PC-9 (cell line): ENCODE data around the gene ZER1. TPM values are rescaled to one million over a fixed set of nuclear protein-coding genes. Genes with fewer than 3 reads are reported as not detected.

Experiments used
- BruUV-seq: library from RNA; stranded (reverse); fragments of 400-500 nt; replicated peaks from 2 replicates; lab custom pipeline; 2021; lab: Mats Ljungman, UMichigan
- CTCF ChIA-PET: fragments of 300-600 bp; sonication (Branson Sonifier 250); formaldehyde crosslinking; loops from one replicate; lab custom pipeline; 2022; ENCODE audit warnings: antibody characterized with exemption; lab: Charles Lee
- POLR2A ChIA-PET: fragments of 300-600 bp; sonication (Branson Sonifier 250); formaldehyde crosslinking; loops from one replicate; lab custom pipeline; 2022; ENCODE audit warnings: antibody characterized with exemption; ENCODE audit not compliant: unreplicated experiment; lab: Charles Lee
- DNase-seq, 2 experiments: peaks; one replicate each; pipeline versions ENCODE4 v3.0.0 to v3.0.0-alpha.2; 2015 to 2022; ENCODE audit warnings: mixed read lengths in 1 of 2
- H2AFZ ChIP-seq: fragments of 200-600 bp; sonication (generic); 2 replicates; pipeline ENCODE4 v1.8.1; 2017; ENCODE audit warnings: antibody characterized with exemption
- H3F3A ChIP-seq: fragments of 200-600 bp; sonication (generic); 2 replicates; pipeline ENCODE4 v1.8.1; 2017; ENCODE audit warnings: antibody characterized with exemption, mild to moderate bottlenecking, low read depth; ENCODE audit not compliant: insufficient read depth
- H3K27ac ChIP-seq: fragments of 200-600 bp; sonication (generic); 2 replicates; pipeline ENCODE4 v1.6.1; 2016; ENCODE audit warnings: mixed run types
- H3K27me3 ChIP-seq: fragments of 200-600 bp; sonication (generic); 2 replicates; pipeline ENCODE4 v1.6.1; 2016; ENCODE audit warnings: low read depth, mixed run types; ENCODE audit not compliant: insufficient read depth
- H3K36me3 ChIP-seq: fragments of 200-600 bp; sonication (generic); 2 replicates; pipeline ENCODE4 v1.6.1; 2016; ENCODE audit warnings: low read depth, mixed run types
- H3K4me1 ChIP-seq: fragments of 200-600 bp; sonication (generic); replicated peaks from 2 replicates; pipeline ENCODE4 v1.6.1; 2016; ENCODE audit warnings: mixed run types; ENCODE audit not compliant: insufficient read depth
- H3K4me2 ChIP-seq: fragments of 200-600 bp; sonication (generic); 2 replicates; pipeline ENCODE4 v1.6.1; 2017; ENCODE audit warnings: mixed run types
- H3K4me3 ChIP-seq: fragments of 200-600 bp; sonication (generic); 2 replicates; pipeline ENCODE4 v1.6.1; 2016; ENCODE audit warnings: mixed run types
- H3K79me2 ChIP-seq: fragments of 200-600 bp; sonication (generic); 2 replicates; pipeline ENCODE4 v1.6.1; 2017; ENCODE audit warnings: low read depth, mixed run types
- H3K9me2 ChIP-seq: fragments of 200-600 bp; sonication (generic); 2 replicates; pipeline ENCODE4 v1.8.1; 2017; ENCODE audit warnings: mild to moderate bottlenecking; ENCODE audit not compliant: insufficient read depth
- H3K9me3 ChIP-seq: fragments of 200-600 bp; sonication (generic); 2 replicates; pipeline ENCODE4 v1.8.1; 2016; ENCODE audit warnings: low read depth; ENCODE audit not compliant: insufficient read depth
- H4K20me1 ChIP-seq: fragments of 200-600 bp; sonication (generic); 2 replicates; pipeline ENCODE4 v1.8.1; 2017; ENCODE audit not compliant: insufficient read depth
- EZH2 ChIP-seq: fragments of 200-600 bp; sonication (generic); IDR thresholded peaks from 2 replicates; pipeline ENCODE4 v1.8.0; 2017; ENCODE audit warnings: antibody characterized with exemption, low read depth
- intact Hi-C: fragments of 100-400 bp; cut with micrococcal nuclease; formaldehyde crosslinking; loops from one replicate; pipeline ENCODE4 v1.10.0; 2022; ENCODE audit not compliant: unreplicated experiment
- total RNA-seq: library from RNA; stranded (reverse); gene quantifications from 2 replicates; pipeline ENCODE4 v1.2.3, GENCODE V29; 2021
- TF ChIP-seq, protein P1 (sequence below): fragments of 200-600 bp; sonication (generic); conservative IDR thresholded peaks from 2 replicates; pipeline ENCODE4 v1.6.1; 2017; ENCODE audit warnings: mixed run types, antibody characterized with exemption, mild to moderate bottlenecking, moderate library complexity

Gene ZER1
- total RNA-seq, 1 experiment from 2014 or later = 65.2 TPM

DNA sequence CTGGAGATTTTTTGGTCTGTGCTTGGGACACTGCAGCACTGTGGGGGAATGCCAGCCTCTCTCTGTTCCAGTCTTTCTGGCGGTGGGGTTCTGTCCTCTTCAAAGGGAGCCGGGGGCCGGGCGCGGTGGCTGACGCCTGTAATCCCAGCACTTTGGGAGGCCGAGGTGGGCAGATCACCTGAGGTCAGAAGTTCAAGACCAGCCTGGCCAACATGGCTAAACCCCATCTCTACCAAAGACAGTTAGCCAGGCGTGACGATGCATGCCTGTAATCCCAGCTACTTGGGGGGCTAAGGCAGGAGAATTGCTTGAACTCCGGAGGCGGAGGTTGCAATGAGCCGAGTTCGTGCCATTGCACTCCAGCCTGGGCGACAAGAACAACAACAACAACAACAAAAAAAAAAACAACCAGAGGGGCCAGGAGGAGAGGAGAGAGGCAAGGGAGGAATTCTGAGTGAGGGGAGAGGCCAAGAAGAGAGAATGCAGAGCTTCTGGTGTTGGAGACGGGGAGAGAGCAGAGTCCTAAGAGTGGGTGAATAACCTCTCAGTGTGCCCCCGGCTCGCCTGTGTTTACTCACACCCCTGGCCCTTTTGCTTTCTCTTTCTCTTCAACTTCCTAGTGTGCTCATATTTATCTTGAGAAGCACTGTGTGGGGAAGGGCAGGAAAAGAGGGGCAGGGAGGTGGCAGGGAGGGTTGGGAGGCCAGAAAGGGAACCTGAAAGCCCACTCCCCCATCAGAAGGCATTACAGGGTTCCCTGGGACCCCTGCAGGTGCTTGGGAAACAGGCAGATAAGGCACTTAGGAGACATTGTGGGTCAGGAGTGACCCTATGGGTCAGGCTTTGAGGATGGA lies 85.9 kb downstream of the ZER1 start:
- Histone ChIP-seq H3K4me3 (peak overlapping the region; percentile 94), H3K27ac (peak overlapping the region; percentile 99), H3K79me2 (peaks cover 85% of the 10 kb centered on the region), H3K27me3 (no peaks in the 10 kb centered on the region), H3K4me2 (peak overlapping the region; percentile 99), H4K20me1 (peaks cover 22% of the 10 kb centered on the region), H2AFZ (no peak overlapping the region), H3K4me1 (peaks cover 46% of the 10 kb centered on the region), H3K36me3 (peaks cover 11% of the 10 kb centered on the region), H3F3A (peaks cover 53% of the 10 kb centered on the region), H3K9me3 (no peaks in the 10 kb centered on the region), H3K9me2 (no peaks in the 10 kb centered on the region)
- TF ChIP-seq EZH2 = no peak
- TF ChIP-seq, protein P1, sequence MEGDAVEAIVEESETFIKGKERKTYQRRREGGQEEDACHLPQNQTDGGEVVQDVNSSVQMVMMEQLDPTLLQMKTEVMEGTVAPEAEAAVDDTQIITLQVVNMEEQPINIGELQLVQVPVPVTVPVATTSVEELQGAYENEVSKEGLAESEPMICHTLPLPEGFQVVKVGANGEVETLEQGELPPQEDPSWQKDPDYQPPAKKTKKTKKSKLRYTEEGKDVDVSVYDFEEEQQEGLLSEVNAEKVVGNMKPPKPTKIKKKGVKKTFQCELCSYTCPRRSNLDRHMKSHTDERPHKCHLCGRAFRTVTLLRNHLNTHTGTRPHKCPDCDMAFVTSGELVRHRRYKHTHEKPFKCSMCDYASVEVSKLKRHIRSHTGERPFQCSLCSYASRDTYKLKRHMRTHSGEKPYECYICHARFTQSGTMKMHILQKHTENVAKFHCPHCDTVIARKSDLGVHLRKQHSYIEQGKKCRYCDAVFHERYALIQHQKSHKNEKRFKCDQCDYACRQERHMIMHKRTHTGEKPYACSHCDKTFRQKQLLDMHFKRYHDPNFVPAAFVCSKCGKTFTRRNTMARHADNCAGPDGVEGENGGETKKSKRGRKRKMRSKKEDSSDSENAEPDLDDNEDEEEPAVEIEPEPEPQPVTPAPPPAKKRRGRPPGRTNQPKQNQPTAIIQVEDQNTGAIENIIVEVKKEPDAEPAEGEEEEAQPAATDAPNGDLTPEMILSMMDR = no peak
- ChIA-PET CTCF (interaction anchor here (0.6 kb wide), 1 partner anchor 528 kb away, joined by 4 read pairs; no protein-coding TSS in a partner anchor), POLR2A (interaction anchor here (0.6 kb wide), 1 partner anchor 342 kb away, joined by 4 read pairs; the partner anchor contains the start of gene SH3GLB2)
- no peak for DNase-seq
- BruUV-seq = no TSS peak
- intact Hi-C loops = loop anchor here (5.0 to 10.0 kb wide), 2 partner anchors 226 to 339 kb away; partner anchors contain the start of gene SH3GLB2

DNA sequence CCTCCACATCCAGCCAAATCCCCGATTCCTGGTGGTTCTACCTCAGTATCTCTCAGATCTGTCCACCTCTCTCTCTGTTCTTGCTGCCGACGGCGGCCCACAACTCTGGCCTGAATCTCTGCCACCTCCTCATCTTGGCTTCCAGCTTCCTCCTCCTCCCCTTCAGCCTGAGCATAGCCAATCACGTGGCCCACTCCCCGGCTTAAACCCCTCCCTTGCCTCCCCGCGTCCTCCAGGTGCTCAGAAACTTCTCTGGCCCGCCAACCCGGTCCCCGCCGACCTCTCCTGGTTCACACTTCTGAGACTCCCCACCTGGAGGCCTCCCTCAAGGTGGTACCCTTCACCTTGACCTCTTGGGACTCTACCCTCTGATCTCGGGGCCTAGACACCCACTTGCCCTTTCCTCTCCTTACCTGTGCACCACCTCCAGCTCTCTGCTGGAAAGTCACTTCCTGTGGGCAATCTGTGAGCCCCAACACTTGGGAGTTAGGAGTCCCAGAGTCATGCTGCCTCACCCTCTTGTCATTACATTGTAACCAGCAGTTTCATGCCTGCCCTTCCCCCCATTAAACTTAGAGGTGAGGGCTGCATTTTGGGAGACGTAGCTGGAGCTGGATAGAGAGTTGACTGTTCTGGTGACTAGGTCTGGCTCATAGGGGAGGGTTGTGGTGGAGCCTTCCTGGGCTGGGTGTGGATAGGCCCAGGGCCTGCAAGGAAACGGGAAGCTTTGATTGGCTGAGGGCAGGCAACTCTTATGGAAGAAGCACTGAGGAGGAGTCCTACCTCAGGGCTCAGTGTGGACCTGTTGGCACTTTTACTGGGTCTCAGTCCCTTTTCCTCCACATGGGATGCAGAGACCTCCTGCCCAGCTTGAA lies 87.2 kb downstream of the ZER1 start:
- Histone ChIP-seq H3K4me1 (peaks cover 45% of the 10 kb centered on the region), H3K27ac (peak overlapping the region; percentile 99), H2AFZ (peak overlapping the region; percentile 32; the same call in 1 of the 2 replicates), H3K9me3 (no peaks in the 10 kb centered on the region), H3K4me3 (peak overlapping the region; percentile 94), H3K79me2 (peaks cover 76% of the 10 kb centered on the region), H3K4me2 (peak overlapping the region; percentile 99), H3K36me3 (0 out of 2 replicates have a peak, but pooled peaks cover 6% of the 10 kb centered on the region), H3K9me2 (no peaks in the 10 kb centered on the region), H3F3A (peaks cover 48% of the 10 kb centered on the region), H4K20me1 (peaks cover 15% of the 10 kb centered on the region), H3K27me3 (no peaks in the 10 kb centered on the region)
- DNase-seq = peak; percentile 86 to 90
- no peak for TF ChIP-seq EZH2
- TF ChIP-seq, protein P1 = no peak
- ChIA-PET POLR2A (interaction anchor here (0.6 to 1.8 kb wide), 7 partner anchors 8 to 145 kb away, joined by 3 to 20 read pairs (median 5); partner anchors contain the start of genes SPOUT1 and ZDHHC12), CTCF (interaction anchor here (0.5 to 0.8 kb wide), 3 partner anchors 17 to 97 kb away, joined by 3 to 5 read pairs (median 3); partner anchors contain the start of gene PKN3)
- intact Hi-C loops = loop anchor here (1.0 to 10.0 kb wide), 4 partner anchors 40 to 340 kb away; partner anchors contain the start of genes ODF2, SH3GLB2 and ZDHHC12
- no TSS peak for BruUV-seq
